GM21381 (cell line): ENCODE measurements around the gene ZIM2.

ENCODE experiments used
- ATAC-seq: cut with Tn5 transposase; IDR thresholded peaks from one replicate; pipeline ENCODE4 v1.9.1; 2021; ENCODE audit warnings: mild to moderate bottlenecking, moderate library complexity; ENCODE audit not compliant: unreplicated experiment

ZIM2 gene

DNA sequence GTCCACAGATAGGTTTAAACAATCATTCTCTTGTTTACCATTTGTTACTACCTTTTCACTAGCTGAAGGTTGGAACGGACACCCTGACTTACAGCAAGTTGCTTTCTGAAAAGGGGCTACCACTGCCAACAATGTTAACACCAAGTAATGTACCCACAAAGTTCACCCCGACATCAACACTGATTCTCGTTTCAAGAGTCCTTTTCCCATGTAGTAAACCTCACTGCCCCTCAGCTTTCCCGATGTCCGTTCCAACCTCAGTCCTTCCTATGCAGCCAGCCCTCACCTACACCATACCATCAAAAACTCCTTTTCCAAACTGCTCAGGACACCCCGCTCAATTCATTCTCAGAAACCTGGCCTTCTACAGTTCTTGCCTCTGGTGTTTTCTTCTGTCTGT lies 29.0 kb downstream of the ZIM2 start:
- ATAC-seq: no peak

DNA sequence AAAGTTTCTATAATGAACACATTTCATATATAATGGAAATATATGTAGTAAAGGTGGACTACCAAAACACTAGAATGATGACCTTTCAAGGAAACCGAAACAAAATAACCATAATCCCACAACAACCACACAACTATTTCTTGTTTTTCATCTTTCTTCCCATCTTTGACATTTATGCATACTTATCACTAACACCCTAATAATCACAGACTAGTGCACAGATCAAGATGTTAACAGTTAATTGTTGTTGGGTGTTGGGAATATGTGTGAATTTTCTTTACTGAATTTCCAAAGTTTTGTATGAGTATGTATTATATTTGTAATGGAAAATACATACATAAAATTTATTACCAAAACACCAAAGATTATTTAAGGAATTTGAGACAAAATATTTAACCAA lies 30.3 kb downstream of the ZIM2 start:
- ATAC-seq: no peak

DNA sequence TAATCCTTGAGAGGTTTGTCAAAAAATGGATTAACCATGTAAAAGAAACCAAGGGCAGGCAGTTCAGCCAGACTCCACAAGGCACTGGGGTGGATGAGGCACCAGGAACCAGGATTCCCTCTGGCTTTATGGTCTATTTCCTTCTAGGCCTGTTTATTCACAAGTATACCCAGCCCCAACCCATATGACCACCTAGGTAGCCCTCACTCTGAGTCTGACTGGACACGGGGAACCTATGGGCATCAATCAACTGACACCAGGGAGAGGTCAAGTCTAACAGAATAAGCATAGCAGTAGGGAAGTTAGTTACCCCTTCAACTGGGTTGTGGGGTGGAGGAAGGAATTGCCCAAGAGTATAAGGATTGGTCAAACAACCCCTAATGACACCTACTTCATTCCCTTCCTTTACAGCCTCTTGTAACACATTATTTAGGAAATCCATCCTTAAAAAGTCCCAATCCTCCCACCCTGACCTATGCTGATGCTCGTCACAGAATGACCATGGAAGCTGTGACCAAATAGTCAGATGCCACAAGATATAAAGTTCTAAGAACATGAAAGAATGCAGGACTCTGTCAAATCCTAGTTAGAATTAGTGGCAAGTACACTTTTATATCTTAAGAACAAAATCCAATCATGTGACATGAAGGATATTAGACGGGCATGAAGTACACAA lies 31.7 kb downstream of the ZIM2 start:
- no peak for ATAC-seq

DNA sequence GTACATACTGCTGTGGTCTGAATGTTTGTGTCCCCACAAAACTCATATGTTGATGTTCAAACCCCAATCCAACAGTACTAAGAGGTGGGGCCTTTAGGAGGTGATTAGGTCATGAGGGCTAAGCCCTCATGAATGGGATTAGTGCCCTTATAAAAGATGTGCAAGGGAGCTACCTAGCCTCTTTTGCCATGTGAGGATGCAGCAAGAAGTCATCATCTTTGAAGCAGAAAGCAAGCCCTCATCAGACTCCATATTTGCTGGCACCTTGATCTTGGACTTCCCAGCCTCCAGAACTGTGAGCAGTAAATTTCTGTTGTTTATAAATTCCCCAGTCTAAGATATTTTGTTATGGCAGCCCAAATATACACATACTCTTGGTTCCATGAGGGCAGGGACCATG lies 33.9 kb downstream of the ZIM2 start:
- no peak for ATAC-seq

DNA sequence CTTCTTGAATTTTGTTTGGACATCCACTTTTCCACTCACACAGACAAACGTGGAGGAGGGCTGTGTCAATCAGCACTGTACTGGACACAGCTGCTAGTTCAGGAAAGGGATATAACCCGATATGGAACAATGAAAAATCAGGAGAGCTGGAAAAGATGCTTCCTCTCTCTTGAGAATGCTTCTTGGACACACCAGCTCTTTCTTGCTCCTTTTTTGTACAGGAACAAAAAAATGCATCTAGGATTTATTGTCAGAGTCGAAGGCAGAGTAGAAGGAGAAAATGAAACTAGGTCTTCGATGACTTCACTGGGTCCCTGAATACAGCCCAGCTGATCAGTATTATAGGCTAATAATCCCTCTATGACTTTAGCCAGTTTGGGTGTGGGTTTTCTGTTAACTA lies 62.2 kb downstream of the ZIM2 start:
- no peak for ATAC-seq

DNA sequence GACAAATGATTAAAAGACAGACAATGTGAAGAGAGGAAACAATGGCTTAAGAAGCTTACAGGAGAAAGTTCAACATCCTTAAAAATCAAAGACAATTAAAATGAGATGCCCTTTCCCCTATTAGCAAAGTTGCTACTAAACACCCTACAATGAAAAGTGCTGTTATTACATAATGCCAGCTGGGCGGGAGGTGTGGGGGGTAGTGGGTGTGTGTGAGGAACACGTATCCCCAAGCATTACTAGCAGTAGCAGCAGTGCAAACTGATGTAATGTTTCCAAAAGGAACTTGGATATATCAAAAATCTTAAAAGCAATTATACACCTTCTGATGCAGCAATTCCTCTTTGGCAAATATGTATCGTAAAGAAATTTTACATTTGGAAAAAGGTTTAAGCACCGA lies 70.9 kb downstream of the ZIM2 start:
- no peak for ATAC-seq

DNA sequence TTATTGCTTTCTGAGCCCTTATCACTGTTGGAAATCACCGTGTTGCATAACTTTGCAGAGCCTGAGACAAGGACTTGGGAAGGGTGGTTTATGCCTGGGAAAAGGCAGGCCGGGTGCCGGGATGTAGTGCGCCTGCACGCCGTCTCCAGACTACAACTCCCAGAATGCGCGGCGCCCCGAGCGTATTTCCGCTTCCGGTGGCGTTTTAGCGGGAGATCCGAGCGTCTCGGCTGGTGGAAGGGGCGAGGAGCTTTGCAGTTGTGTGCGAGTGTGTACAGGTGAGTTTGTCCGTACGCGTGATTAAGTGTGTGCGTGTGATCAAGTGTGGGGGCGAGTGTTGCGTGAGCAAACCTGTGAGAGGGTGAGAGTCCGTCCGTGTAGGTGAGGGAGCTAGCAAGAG lies 75.4 kb downstream of the ZIM2 start:
- ATAC-seq: no peak

DNA sequence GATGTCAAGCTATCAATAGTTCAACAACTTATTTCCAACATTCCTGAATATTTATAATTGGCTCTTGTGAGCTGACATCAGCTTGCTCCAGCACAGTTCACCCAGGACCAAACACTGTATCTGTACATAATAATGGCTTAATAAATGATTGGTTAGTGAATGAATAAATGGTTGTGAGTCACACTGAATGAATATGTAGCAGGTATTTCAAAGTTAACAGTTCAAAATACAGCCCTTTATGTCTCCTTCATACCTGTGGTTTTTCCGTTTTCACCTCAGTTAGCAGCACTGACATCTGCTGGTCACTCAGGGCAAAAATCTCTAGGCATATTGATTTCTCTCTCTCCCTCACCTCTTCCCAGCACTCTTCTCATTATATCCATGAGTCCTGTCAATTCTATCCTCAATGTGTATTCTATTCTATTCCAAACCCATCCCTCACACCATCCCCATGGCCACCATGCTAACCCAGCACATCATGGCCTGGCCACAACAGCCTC lies 76.3 kb downstream of the ZIM2 start:
- no peak for ATAC-seq

DNA sequence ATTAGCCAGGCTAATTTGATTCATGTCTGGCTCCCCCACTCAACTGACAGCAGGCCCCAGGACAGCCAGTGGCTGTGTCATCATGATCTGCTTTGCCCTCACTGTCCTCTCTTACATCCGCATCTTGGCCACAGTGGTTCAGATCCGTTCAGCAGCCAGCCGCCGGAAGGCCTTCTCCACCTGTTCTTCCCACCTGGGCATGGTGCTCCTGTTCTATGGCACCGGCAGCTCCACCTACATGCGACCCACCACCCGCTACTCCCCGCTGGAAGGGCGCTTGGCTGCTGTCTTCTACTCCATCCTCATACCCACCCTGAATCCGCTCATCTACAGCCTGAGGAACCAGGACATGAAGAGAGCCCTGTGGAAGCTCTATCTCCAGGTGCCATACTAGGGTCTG lies 79.7 kb downstream of the ZIM2 start:
- ATAC-seq: no peak

DNA sequence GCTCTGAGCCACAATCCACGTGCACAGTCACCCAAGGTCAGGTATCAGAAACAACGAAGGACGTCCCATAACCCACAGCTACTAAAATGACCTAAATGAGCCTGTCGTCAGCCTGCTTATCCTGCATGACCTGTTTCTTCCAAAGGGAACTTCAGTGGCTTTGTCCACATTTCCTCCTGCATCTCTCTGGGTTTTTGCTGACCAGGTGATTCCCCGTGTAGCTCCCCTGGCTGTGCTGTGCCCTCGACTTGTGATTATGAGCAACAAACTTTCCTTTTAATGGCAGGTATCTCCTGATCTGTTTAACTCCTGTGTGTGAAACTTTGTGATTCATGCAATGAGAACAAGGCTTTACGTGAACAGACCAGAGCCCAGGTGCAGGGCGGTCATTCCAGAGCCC lies 81.0 kb downstream of the ZIM2 start:
- no peak for ATAC-seq

DNA sequence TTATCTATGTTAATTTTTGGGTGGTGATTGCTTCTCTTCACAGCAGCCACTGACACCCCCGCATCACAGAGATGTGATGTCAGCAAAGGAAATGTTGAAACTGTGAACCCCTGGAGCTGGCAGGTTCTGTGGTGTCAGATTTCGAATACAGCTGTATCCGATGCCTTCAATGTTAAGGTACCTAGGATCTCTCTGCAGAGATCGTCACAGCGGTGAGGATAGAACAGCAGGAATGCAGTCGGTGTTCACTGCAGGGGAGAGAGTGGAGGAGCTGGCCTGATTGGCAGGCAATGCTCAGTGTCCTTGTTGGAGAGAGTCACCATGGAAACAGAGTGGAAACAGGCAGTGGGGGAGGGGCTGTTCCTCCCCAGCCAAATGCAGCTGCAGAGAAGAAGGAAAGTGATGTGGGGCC lies 89.4 kb downstream of the ZIM2 start:
- no peak for ATAC-seq

DNA sequence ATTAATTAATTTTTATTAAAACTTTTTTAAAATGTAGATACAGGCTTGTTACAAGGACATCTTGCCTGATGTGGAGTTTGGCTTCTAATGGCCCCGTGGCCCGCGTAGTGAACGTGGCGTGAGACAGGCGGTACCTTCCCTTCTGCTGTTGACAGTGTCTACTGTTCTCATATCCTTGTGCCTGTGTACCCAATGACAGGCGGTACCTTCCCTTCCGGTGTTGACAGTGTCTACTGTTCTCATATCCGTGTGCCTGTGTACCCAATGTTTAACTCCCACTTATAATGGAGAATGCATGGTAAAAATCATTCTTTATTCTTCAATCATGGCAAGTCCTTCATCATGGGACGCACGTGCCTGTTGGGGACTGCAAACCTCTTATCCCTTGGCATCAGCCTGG lies 89.9 kb downstream of the ZIM2 start:
- ATAC-seq: no peak

DNA sequence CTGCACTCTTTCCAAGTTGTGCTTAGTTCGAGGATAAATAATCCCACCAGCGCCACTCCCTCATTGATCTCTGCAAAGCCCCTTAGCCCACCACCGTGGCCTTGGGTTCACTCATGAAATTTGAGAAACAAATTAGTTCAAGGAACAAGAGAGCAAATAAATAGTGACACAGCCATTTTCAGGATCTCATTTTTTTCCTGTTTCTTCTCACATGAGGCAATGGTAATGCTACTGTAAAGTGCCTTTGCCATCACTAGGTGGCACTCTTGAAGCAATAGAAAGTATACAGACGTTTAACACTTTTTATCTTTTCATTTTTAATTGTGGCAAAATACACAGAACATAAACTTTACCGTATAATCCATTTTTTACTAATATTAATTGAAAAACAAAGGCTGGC lies 92.1 kb downstream of the ZIM2 start:
- ATAC-seq: no peak

DNA sequence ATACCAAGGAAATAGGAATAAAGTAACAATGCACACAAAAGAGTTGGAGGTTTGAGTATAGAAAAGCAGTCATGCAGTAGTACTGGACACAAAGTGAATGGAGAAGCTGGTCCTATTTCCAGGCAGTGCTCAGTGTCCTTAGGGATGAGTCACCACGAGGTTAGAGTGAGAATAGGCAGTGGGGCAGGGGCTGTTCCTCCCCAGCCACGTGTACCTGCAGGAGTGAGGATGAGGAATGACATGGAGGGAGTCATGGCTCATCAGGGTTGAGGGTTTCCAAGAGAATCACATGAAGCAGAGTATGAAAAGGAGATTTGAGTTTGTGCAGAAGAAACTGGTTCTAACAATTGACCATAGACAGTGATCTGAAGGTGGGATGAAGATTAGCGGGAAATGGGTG lies 94.2 kb downstream of the ZIM2 start:
- ATAC-seq: no peak

DNA sequence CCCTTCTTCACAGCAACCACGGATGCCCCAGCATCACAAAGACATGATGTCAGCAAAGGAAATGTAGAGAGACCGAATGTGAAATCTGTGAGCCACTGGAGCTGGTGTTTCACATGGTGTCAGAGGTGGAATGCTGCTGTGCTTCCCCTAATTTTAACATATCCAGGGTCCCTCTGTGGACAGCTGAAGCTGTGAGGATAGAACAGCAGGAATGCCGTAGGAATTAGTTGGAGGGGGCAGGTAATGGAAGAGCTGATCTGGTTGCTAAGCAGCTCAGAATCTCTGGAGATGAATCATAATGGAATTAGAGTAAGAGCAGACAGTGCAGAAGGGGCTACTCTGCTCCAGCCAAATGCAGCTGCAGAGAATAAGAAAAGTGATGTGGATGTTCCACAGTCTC lies 100.0 kb downstream of the ZIM2 start:
- ATAC-seq: no peak

DNA sequence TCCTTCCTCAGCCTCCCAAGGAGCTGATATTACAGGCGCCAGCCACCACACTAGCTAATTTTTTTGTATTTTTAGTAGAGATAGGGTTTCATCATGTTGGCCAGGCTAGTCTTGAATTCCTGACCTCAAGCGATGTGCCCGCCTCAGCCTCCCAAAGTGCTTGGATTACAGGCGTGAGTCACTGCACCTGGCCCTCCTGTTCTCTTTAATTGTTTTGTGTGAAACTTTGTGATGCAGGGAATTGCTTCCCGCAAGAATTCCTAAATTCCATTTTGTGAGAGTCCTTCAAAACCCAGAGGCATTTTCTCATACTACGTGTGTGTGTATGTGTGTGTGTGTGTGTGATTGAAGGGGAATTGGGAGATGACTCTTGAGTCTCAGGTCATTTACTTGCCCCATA lies 104.0 kb downstream of the ZIM2 start:
- no peak for ATAC-seq

DNA sequence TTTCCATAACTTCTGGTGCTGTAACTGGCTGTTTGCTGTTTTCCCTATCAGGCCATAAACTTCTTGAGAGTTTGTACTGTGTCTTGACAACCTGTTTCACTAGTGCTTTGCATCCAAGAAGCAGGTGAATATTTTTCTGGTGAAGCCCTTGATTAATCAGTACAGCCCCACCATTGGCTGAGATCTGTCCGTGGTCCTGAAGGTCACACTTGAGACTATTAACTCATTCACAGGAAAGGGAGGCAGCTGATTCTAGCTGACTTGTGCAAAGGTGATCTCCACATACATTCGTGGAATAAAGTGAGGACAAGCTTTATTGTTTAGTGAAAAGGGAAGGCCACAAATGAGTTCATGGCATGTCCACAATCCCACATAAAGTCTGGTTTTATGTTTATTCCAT lies 107.5 kb downstream of the ZIM2 start:
- ATAC-seq: no peak

DNA sequence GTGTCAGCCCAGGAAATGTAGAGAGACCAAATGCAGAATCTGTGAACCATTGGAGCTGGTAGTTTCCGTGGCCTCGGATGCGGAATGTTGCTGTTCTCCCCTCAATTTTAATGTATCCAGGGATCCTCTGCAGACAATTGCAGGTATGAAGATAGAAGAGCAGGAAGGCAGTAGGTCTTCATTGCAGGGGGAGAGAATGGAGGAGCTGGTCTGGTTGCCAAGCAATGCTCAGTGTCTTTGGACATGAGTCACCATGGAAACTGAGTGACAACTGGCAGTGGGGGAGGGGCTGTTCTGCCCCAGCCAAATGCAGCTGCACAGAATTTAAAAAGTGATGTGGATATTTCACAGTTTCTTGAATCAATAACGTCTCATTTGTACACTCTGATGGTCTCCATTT lies 112.8 kb downstream of the ZIM2 start:
- no peak for ATAC-seq

DNA sequence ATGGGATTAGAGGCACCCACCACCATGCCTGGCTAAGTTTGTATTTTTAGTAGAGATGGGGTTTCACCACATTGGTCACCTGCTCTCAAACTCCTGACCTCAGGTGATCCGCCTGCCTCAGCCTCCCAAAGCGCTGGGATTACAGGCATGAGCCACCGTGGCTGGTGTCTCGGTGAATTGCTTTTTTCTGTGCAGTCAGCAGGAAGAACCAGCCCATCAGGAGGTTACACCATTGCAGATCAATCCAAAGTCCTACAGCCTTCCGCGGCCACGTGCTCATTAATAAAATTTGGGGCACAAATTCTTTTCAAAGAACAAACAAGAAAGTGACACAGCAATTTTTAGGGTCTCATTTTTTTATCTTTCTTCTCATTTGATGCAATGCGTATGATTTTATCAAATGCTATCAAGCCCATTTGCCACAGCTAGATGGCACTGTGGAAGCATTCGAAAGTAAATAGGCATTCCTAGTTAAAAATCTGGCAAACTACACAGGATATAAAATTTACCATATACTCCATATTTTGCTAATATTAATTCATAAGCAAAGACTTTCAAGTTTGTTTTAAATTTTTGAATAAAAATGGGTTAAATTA lies 114.6 kb downstream of the ZIM2 start:
- ATAC-seq: no peak
